Middle frontal gyrus (tissue), 1 donor: ENCODE results near the gene TGIF1.
"Not testable (repeated sequence)": the region's sequence is repeated elsewhere in the genome, so short reads cannot be mapped to it uniquely, and the experiment has no call there.

Experiments used
- DNase-seq: peaks from one replicate; pipeline ENCODE4 v3.0.0-alpha.2; 2015; ENCODE audit warnings: low spot score; ENCODE audit errors: extremely low spot score

Gene TGIF1

GRCh38 chr18:3450012-3450798, at the start of gene TGIF1:
Gene TGIF1, plus strand, starts transcription at chr18:3450172. Its CDS starts 318 bp downstream, at chr18:3450490.
- no peak for DNase-seq

- no peak for DNase-seq
Measured at GRCh38 chr18:3400567-3401296, 49.2 kb upstream of the TGIF1 start.

GRCh38 chr18:3401669-3402620, 48.0 kb upstream of the TGIF1 start:
- no peak for DNase-seq

- DNase-seq = no peak
Measured at GRCh38 chr18:3402982-3403451, 47.0 kb upstream of the TGIF1 start.

GRCh38 chr18:3405713-3406112, 44.3 kb upstream of the TGIF1 start:
- no peak for DNase-seq

DNA sequence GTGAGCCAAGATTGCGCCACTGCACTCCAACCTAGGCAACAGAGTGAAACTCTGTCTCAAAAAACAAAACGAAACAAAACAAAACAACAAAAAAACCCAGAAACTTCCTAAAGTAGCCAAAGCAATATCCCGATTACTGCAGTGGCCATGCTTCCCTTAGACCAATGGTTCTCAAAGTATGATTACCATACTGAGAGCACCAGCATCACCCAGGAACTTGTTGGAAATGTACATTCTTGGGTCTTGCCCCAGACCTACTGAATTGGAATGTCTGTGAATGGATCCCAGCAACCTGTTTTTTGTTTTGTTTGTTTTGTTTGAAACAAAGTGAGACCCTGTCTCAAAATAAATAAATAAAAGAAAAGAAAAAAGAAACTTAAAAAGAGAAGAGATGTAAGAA, 41.9 kb upstream of the TGIF1 start:
- DNase-seq = no peak

DNA sequence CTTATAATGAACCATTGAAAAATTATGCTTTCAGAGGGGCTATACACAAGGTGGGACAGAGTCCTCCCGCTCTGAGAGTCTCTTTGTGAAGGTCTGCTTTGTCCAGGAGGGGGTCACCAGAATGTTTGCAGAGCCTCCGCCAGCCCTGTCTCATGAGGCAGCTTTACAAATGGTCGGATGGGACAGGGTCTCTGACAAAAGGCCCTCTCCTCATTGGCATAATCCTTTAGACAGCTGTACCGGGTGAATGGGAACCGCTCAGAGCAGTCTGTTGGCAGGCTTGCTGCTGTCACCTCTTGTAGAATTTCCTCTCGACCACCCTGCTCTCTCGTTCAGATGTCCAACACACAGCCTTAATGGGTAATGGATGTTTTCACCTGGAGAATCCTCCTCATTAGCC, 40.2 kb upstream of the TGIF1 start:
- no peak for DNase-seq

DNA sequence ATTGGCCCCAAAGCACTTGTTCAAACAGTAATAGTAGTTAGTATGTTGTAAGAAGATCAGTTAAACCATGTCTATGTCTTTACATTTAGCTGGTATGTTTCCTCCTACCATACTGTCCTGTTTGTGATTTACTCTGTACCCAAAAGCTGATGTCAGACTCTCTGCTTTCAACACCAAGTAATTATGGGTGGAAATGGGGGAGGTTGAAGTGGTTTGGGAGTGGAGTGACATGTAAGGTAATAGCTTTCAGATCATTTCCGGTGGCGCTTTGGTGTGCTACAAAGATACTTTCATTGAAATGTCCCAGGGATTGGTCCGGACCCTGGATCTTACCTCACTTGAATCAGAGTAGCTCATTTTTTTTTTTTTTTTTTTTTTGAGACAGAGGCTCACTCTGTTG, 39.7 kb upstream of the TGIF1 start:
- no peak for DNase-seq

GRCh38 chr18:3410876-3411275, 39.1 kb upstream of the TGIF1 start:
- not testable (repeated sequence) for DNase-seq

GRCh38 chr18:3411327-3411726, 38.6 kb upstream of the TGIF1 start:
- DNase-seq = no peak

- no peak for DNase-seq
Measured at GRCh38 chr18:3411854-3412268, 38.1 kb upstream of the TGIF1 start.

DNA sequence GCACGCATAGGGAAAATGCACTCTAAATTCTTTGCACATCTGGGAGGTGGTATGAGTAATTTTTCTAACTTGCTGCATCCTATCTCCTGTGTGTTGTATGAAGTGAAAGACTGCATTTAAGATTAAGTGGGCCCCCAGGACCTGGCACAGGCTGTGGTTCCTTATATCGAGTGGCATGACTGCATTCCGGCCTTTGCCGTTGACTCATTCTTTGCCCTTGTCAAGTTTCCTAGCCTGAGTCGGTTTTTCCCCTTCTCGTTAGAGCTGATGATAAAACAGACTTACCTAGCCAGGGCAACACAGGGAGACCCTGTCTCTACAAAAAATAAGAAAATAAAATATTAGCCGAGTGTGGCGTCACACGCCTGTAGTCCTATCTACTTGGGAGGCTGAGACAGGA, 37.4 kb upstream of the TGIF1 start:
- DNase-seq = not testable (repeated sequence)

DNA sequence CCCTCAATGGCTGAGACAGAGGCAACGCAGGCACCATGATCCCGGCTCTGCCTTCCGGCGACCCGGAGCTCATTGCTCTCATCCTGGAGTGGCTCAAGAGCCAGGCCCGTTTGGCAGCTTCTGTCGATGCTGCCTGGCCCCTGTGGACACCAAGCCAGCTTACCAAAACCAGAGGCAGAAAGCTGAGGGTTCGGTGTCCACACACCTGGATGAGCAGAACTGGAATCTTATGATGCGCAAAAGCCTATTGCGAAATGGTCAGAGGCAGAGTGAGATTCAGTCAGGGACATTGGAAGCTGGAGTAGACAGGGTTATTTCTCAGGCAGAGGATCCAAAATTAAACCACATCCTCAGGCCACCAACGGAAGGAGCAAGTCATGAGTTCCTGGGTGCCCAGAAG, 34.9 kb upstream of the TGIF1 start:
- DNase-seq = no peak

DNA sequence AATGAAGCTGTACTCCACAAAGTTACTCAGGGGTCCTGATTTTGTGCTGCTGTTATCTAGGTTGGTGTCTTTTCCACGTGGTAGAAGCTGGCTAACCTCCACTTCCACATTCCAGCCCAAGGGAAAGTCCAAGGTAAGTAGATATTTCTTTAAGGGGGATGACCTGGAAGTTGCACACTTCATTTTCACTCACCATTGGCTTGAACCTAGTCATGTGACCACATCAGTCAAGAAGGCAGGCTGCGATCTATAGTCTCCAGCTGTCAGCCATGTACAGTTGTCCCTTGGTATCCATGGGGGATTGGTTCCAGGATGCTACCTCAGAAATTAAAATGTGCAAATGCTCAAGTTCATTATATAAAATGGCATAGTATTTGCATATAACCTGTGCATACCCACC, 31.9 kb upstream of the TGIF1 start:
- no peak for DNase-seq

DNA sequence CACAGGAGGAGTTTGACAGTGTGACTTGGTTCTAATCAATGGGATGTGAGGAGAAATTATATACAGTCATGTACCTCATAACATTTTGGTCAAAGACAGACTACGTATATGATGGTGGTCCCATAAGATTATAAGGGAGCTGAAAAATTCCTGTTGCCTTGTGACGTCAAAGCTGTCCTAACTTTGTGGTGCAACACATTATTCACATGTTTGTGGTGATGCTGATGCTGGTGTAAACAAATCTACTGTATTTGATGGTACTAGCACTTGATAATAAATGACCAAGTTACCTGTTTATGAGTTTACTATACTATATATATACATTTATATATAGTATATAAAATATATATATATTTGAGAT, 29.1 kb upstream of the TGIF1 start:
- DNase-seq = no peak

- DNase-seq = no peak
Measured at GRCh38 chr18:3422905-3423304, 27.1 kb upstream of the TGIF1 start.

DNA sequence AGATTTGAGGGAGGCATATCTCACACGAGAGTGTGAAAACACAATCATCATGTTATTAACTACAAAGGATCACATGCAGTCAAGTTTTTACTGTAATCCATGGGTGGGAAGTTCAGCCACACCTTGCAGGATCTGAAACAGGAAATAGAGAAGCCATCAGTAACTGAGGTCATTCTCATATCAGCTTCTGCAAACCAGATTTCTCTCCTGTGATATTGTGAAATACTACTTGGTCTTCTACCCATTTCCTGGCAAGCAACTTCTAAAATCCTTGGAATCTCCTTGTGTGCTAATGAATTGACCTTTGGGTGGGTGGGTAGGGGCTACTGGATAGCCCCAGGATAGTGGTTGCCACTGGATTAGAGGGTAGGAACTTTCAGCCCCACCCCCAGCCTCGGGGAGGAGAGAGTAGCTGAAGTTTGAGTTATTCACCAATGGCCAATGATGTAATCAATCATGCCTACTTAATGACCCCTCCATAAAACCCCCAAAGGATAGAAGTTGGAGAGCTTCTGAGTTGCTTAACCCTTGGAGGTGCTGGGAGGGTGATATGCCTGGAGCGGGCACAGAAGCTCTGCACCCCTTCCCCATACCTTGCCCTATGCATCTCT, 25.6 kb upstream of the TGIF1 start:
- DNase-seq = no peak

DNA sequence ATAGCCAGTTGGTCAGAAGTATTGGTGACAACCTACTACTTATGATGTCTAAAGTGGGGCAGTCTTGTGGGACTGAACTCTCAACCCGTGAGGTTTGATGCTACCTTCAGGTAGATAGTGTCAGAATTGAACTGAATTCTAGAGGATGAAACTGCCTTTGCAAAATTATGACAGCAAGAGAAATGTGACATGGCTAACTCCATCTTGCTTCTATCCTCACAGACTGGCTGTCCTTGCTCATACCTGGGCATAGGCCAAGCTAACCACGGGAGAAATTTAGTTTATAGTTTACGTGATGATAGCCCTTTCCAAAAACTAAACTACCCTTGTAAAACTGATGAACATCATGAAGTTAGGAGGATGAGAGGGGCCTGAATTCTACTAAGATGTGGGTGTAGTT, 24.9 kb upstream of the TGIF1 start:
- no peak for DNase-seq

DNA sequence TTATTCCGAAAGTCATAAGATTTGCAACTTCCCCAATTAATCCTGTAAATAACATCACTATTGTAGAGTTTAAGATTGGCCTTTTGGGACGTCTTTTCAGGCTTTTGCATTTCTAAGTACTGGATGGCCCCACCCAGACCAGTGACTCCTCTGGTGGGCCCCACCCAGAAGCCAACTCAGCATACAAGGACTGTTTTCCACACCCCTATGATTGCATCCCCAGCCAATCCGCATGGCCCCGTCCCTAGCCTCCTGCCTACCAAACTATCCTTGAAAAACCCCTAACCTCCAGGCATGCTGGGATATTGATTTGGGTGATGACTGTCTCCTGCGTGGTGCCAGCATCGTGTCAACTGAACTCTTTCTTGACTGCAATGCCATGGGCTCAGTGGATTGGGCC, 24.5 kb upstream of the TGIF1 start:
- no peak for DNase-seq

DNA sequence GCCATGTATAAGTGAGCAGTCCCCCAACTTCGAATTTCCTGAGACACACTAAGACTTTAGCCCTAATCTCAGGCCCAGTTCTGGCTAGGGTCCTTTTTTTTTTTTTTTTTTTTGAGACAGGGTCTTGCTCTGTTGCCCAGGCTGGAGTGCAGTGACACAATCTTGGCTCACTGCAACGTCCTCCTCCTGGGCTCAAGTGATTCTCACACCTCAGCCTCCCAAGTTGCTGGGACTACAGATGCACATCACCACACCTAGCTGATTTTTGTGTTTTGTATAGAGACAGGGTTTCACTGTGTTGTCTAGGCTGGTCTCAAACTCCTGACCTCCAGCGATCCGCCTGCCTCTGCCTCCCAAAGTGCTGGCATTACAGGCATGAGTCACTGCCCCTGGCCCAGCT, 23.9 kb upstream of the TGIF1 start:
- DNase-seq = no peak

DNA sequence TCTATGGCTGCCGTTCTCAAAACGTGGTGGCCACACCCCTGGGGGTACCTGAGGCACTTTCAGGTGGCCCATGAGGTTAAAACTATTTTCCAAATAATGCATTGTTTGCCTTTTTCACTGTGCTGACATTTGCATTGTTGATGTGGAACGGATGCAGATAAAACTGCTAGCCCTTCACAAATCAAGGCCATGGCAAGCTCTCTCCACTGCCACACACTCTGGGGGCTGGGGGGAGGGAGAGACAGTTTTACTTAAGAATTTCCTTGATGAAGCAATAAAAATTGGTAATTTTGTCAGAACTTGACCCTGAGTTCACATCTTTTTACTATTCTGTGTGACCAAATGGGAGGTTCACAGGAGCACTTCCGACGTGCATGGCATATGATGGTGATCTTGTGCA, 22.0 kb upstream of the TGIF1 start:
- DNase-seq = no peak
